Measurements from ENCODE around the gene GPC6.

Gene GPC6

GRCh38 chr13:93957371-93957770 lies 730.8 kb downstream of the GPC6 start:
- no peaks in the 10 kb centered on the region for H3K36me3 ChIP-seq (replicated peaks; ENCODE audit: insufficient read depth, low read length)
- H3K27ac ChIP-seq (ENCODE audit: low read length): no peak overlapping the region
- DNase-seq: no peak
- H3K79me2 ChIP-seq (ENCODE audit: low read length): no peaks in the 10 kb centered on the region
- no peaks in the 10 kb centered on the region for H3K9me2 ChIP-seq (replicated peaks; ENCODE audit: insufficient read depth, low read length)
- H3K4me3 ChIP-seq (ENCODE audit: low read length): no peak overlapping the region
- no peak overlapping the region for H3K9ac ChIP-seq (ENCODE audit: low read length)
- H3F3A ChIP-seq (ENCODE audit: insufficient read depth, low read length): no peaks in the 10 kb centered on the region
- H3K27me3 ChIP-seq (replicated peaks; ENCODE audit: insufficient read depth, low read length): no peaks in the 10 kb centered on the region
- H3K9me3 ChIP-seq (replicated peaks; ENCODE audit: insufficient read depth, low read length): no peaks in the 10 kb centered on the region
- H2AFZ ChIP-seq (ENCODE audit: low read length): no peak overlapping the region
- H3K4me1 ChIP-seq (ENCODE audit: low read length): no peaks in the 10 kb centered on the region
- H3K4me2 ChIP-seq (ENCODE audit: low read depth, low read length): no peak overlapping the region
- TF ChIP-seq, protein P1, sequence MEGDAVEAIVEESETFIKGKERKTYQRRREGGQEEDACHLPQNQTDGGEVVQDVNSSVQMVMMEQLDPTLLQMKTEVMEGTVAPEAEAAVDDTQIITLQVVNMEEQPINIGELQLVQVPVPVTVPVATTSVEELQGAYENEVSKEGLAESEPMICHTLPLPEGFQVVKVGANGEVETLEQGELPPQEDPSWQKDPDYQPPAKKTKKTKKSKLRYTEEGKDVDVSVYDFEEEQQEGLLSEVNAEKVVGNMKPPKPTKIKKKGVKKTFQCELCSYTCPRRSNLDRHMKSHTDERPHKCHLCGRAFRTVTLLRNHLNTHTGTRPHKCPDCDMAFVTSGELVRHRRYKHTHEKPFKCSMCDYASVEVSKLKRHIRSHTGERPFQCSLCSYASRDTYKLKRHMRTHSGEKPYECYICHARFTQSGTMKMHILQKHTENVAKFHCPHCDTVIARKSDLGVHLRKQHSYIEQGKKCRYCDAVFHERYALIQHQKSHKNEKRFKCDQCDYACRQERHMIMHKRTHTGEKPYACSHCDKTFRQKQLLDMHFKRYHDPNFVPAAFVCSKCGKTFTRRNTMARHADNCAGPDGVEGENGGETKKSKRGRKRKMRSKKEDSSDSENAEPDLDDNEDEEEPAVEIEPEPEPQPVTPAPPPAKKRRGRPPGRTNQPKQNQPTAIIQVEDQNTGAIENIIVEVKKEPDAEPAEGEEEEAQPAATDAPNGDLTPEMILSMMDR (IDR thresholded peaks at IDR 0.05; ENCODE audit: low read length): no peak
- TF ChIP-seq EZH2phosphoT487 (IDR thresholded peaks at IDR 0.05; ENCODE audit: low read length) (no peak), EZH2 (optimal IDR thresholded peaks at IDR 0.05; ENCODE audit: low read depth, low read length) (no peak)
- H4K20me1 ChIP-seq (ENCODE audit: insufficient read depth, low read length): no peaks in the 10 kb centered on the region

DNA sequence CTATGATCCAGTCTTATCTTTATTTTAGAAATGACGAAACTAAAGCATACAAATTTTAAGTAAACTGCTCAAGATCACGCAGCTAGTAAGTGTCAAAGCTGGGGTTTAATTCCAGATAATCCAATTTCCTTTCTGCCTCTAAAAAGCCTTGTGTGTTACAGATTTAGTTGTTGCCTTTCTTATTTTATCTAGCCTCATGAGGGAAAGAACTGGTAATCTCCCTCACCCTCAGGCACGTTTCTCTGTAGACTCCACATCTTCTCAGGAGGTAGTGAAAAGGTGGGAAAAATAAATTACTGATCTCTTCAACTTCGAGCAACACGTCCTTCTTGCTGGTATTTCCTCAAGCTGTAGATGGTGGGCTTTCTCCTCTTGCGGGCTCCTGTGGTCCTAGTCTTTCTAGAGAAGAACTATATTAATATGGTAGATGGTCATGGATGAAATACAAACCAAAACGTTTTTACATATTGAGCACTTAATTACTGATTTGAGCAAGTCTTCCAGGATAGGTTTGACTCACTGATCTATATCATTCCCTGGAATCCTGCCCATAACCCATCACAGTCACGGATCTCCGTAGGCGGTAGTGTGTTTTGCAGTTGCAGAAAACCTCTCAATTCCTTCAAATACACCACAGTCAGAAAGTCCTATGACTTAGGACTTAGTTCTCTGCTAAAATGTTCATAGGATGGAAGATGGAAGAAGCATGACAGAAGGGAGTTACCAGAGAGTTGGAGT lies 733.4 kb downstream of the GPC6 start:
- H3K27me3 ChIP-seq (replicated peaks; ENCODE audit: insufficient read depth, low read length): no peaks in the 10 kb centered on the region
- no peaks in the 10 kb centered on the region for H3K4me1 ChIP-seq (ENCODE audit: low read length)
- no peaks in the 10 kb centered on the region for H3K9me3 ChIP-seq (replicated peaks; ENCODE audit: insufficient read depth, low read length)
- H3K27ac ChIP-seq (ENCODE audit: low read length): no peak overlapping the region
- TF ChIP-seq EZH2 (optimal IDR thresholded peaks at IDR 0.05; ENCODE audit: low read depth, low read length) (no peak), EZH2phosphoT487 (IDR thresholded peaks at IDR 0.05; ENCODE audit: low read length) (no peak)
- TF ChIP-seq, protein P1 (IDR thresholded peaks at IDR 0.05; ENCODE audit: low read length): no peak
- H3K36me3 ChIP-seq (replicated peaks; ENCODE audit: insufficient read depth, low read length): no peaks in the 10 kb centered on the region
- H4K20me1 ChIP-seq (ENCODE audit: insufficient read depth, low read length): no peaks in the 10 kb centered on the region
- no peak overlapping the region for H2AFZ ChIP-seq (ENCODE audit: low read length)
- no peak overlapping the region for H3K4me2 ChIP-seq (ENCODE audit: low read depth, low read length)
- no peaks in the 10 kb centered on the region for H3K79me2 ChIP-seq (ENCODE audit: low read length)
- no peaks in the 10 kb centered on the region for H3K9me2 ChIP-seq (replicated peaks; ENCODE audit: insufficient read depth, low read length)
- no peak for DNase-seq
- H3K9ac ChIP-seq (ENCODE audit: low read length): no peak overlapping the region
- no peak overlapping the region for H3K4me3 ChIP-seq (ENCODE audit: low read length)
- no peaks in the 10 kb centered on the region for H3F3A ChIP-seq (ENCODE audit: insufficient read depth, low read length)

- TF ChIP-seq, protein P1 (IDR thresholded peaks at IDR 0.05; ENCODE audit: low read length): no peak
- TF ChIP-seq EZH2 (optimal IDR thresholded peaks at IDR 0.05; ENCODE audit: low read depth, low read length) (no peak), EZH2phosphoT487 (IDR thresholded peaks at IDR 0.05; ENCODE audit: low read length) (no peak)
- no peak overlapping the region for H3K9ac ChIP-seq (ENCODE audit: low read length)
- no peak overlapping the region for H3K27ac ChIP-seq (ENCODE audit: low read length)
- H3K4me2 ChIP-seq (ENCODE audit: low read depth, low read length): no peak overlapping the region
- no peaks in the 10 kb centered on the region for H3F3A ChIP-seq (ENCODE audit: insufficient read depth, low read length)
- H4K20me1 ChIP-seq (ENCODE audit: insufficient read depth, low read length): no peaks in the 10 kb centered on the region
- no peaks in the 10 kb centered on the region for H3K4me1 ChIP-seq (ENCODE audit: low read length)
- no peaks in the 10 kb centered on the region for H3K79me2 ChIP-seq (ENCODE audit: low read length)
- H2AFZ ChIP-seq (ENCODE audit: low read length): no peak overlapping the region
- H3K36me3 ChIP-seq (replicated peaks; ENCODE audit: insufficient read depth, low read length): no peaks in the 10 kb centered on the region
- no peaks in the 10 kb centered on the region for H3K27me3 ChIP-seq (replicated peaks; ENCODE audit: insufficient read depth, low read length)
- no peak for DNase-seq
- H3K9me2 ChIP-seq (replicated peaks; ENCODE audit: insufficient read depth, low read length): no peaks in the 10 kb centered on the region
- H3K4me3 ChIP-seq (ENCODE audit: low read length): no peak overlapping the region
- H3K9me3 ChIP-seq (replicated peaks; ENCODE audit: insufficient read depth, low read length): no peaks in the 10 kb centered on the region
Observed at GRCh38 chr13:93963266-93964145, 736.9 kb downstream of the GPC6 start.
